AG20443 (cell line): ENCODE results near the gene YWHAH.

Experiments used
- DNase-seq: peaks from one replicate; pipeline ENCODE4 v3.0.0; 2012; ENCODE audit warnings: low spot score, mixed read lengths

The YWHAH gene

GRCh38 chr22:31923136-31923535 is 21.2 kb upstream of the YWHAH start:
- DNase-seq = no peak

- no peak for DNase-seq
These were observed 20.6 kb upstream of the YWHAH start for GRCh38 chr22:31923747-31924146.

GRCh38 chr22:31925056-31925455 is 19.3 kb upstream of the YWHAH start:
- no peak for DNase-seq

GRCh38 chr22:31926024-31926423 is 18.3 kb upstream of the YWHAH start:
- DNase-seq = no peak

GRCh38 chr22:31926969-31927368 is 17.4 kb upstream of the YWHAH start:
- DNase-seq = no peak

- DNase-seq = no peak
These were observed 16.8 kb upstream of the YWHAH start for GRCh38 chr22:31927562-31927961.

- peak; percentile 39 for DNase-seq
These were observed 15.0 kb upstream of the YWHAH start for GRCh38 chr22:31929167-31929930.

- no peak for DNase-seq
These were observed 11.5 kb upstream of the YWHAH start for GRCh38 chr22:31932863-31933262.

GRCh38 chr22:31933406-31933805 is 10.9 kb upstream of the YWHAH start:
- no peak for DNase-seq

GRCh38 chr22:31933816-31934482 is 10.4 kb upstream of the YWHAH start:
- DNase-seq = no peak

- no peak for DNase-seq
These were observed 8.2 kb upstream of the YWHAH start for GRCh38 chr22:31935961-31936635.

- no peak for DNase-seq
These were observed 7.0 kb upstream of the YWHAH start for GRCh38 chr22:31937341-31937740.

GRCh38 chr22:31938296-31938695 is 6.0 kb upstream of the YWHAH start:
- DNase-seq = no peak

GRCh38 chr22:31940506-31940905 is 3.8 kb upstream of the YWHAH start:
- DNase-seq = no peak

- no peak for DNase-seq
These were observed 2.2 kb upstream of the YWHAH start for GRCh38 chr22:31942091-31942490.

- DNase-seq = no peak
These were observed 943 bp upstream of the YWHAH start for GRCh38 chr22:31943206-31943977.

- peak; percentile 70 for DNase-seq
These were observed 536 bp downstream of the YWHAH start for GRCh38 chr22:31944700-31945442.

GRCh38 chr22:31945443-31945855 is 1.1 kb downstream of the YWHAH start:
- no peak for DNase-seq

GRCh38 chr22:31945971-31946680 is 1.8 kb downstream of the YWHAH start:
- DNase-seq = no peak

- no peak for DNase-seq
These were observed 3.0 kb downstream of the YWHAH start for GRCh38 chr22:31947296-31947695.

GRCh38 chr22:31948002-31948401 is 3.7 kb downstream of the YWHAH start:
- DNase-seq = no peak
